Epithelial cell of esophagus (primary cell): ENCODE results near the gene SCD.

Source experiments
- DNase-seq: peaks from one replicate; pipeline ENCODE4 v3.0.0; 2010; ENCODE audit warnings: low read depth
- H3K4me3 ChIP-seq: 2 replicates; pipeline ENCODE4 v1.5.1; 2011; ENCODE audit warnings: mild to moderate bottlenecking, low read length, control low read depth
- CTCF ChIP-seq: IDR thresholded peaks from 2 replicates; pipeline ENCODE4 v1.5.1; 2011; ENCODE audit warnings: low read depth, mild to moderate bottlenecking, low read length, control low read depth, inconsistent platforms; ENCODE audit not compliant: insufficient read depth; ENCODE audit errors: missing control alignments

The SCD gene

GRCh38 chr10:100355086-100355485, 8.1 kb downstream of the SCD start:
- no peak overlapping the region for H3K4me3 ChIP-seq
- DNase-seq: no peak
- no peak for TF ChIP-seq CTCF

- TF ChIP-seq CTCF: no peak
- no peak overlapping the region for H3K4me3 ChIP-seq
- no peak for DNase-seq
These were observed 9.3 kb downstream of the SCD start for GRCh38 chr10:100356067-100357017.

GRCh38 chr10:100357059-100357858, 10.2 kb downstream of the SCD start:
- no peak for TF ChIP-seq CTCF
- no peak overlapping the region for H3K4me3 ChIP-seq
- no peak for DNase-seq

GRCh38 chr10:100359030-100359432, 12.0 kb downstream of the SCD start:
- TF ChIP-seq CTCF: no peak
- DNase-seq: no peak
- no peak overlapping the region for H3K4me3 ChIP-seq

GRCh38 chr10:100359529-100360150, 12.6 kb downstream of the SCD start:
- TF ChIP-seq CTCF: no peak
- DNase-seq: no peak
- H3K4me3 ChIP-seq: no peak overlapping the region

- no peak for DNase-seq
- H3K4me3 ChIP-seq: no peak overlapping the region
- no peak for TF ChIP-seq CTCF
These were observed 13.2 kb downstream of the SCD start for GRCh38 chr10:100360234-100360633.
